Fibroblast of upper back skin (primary cell): ENCODE data around the gene ADAM22.

Experiments used
- DNase-seq: peaks from one replicate; pipeline ENCODE4 v3.0.0-alpha.2; 2013

ADAM22 gene

GRCh38 chr7:87959336-87959735, 25.3 kb downstream of the ADAM22 start:
- no peak for DNase-seq

GRCh38 chr7:87960239-87960638, 26.2 kb downstream of the ADAM22 start:
- no peak for DNase-seq

GRCh38 chr7:87961754-87962153, 27.7 kb downstream of the ADAM22 start:
- no peak for DNase-seq

- no peak for DNase-seq
These were observed 32.2 kb downstream of the ADAM22 start for GRCh38 chr7:87966271-87966670.

- DNase-seq, result no peak
These were observed 34.0 kb downstream of the ADAM22 start for GRCh38 chr7:87968021-87968420.

GRCh38 chr7:87982116-87982515, 48.1 kb downstream of the ADAM22 start:
- no peak for DNase-seq

GRCh38 chr7:87984088-87984487, 50.0 kb downstream of the ADAM22 start:
- no peak for DNase-seq

GRCh38 chr7:87993269-87993668, 59.2 kb downstream of the ADAM22 start:
- DNase-seq, result no peak

- DNase-seq, result no peak
These were observed 65.2 kb downstream of the ADAM22 start for GRCh38 chr7:87999261-87999660.

GRCh38 chr7:88001744-88002530, 67.9 kb downstream of the ADAM22 start:
- no peak for DNase-seq

GRCh38 chr7:88002617-88003016, 68.6 kb downstream of the ADAM22 start:
- DNase-seq, result no peak

- no peak for DNase-seq
These were observed 69.5 kb downstream of the ADAM22 start for GRCh38 chr7:88003581-88003980.

GRCh38 chr7:88005191-88005590, 71.1 kb downstream of the ADAM22 start:
- no peak for DNase-seq

GRCh38 chr7:88009651-88010050, 75.6 kb downstream of the ADAM22 start:
- DNase-seq, result no peak

- DNase-seq, result no peak
These were observed 78.0 kb downstream of the ADAM22 start for GRCh38 chr7:88012086-88012485.

GRCh38 chr7:88013981-88014380, 79.9 kb downstream of the ADAM22 start:
- DNase-seq, result no peak

GRCh38 chr7:88014581-88014980, 80.5 kb downstream of the ADAM22 start:
- DNase-seq, result no peak

- peak; percentile 48 for DNase-seq
These were observed 81.3 kb downstream of the ADAM22 start for GRCh38 chr7:88015309-88015708.

- DNase-seq, result no peak
These were observed 84.5 kb downstream of the ADAM22 start for GRCh38 chr7:88018501-88018900.

GRCh38 chr7:88020953-88021665, 87.1 kb downstream of the ADAM22 start:
- no peak for DNase-seq

- no peak for DNase-seq
These were observed 93.7 kb downstream of the ADAM22 start for GRCh38 chr7:88027724-88028123.

GRCh38 chr7:88034083-88034695, 100.1 kb downstream of the ADAM22 start:
- no peak for DNase-seq

GRCh38 chr7:88037050-88037449, 103.0 kb downstream of the ADAM22 start:
- DNase-seq, result no peak

GRCh38 chr7:88040694-88041093, 106.6 kb downstream of the ADAM22 start:
- DNase-seq, result peak; percentile 36
